Effector memory CD8-positive, alpha-beta T cell (primary cell): ENCODE measurements around the gene TAAR5.
"Not testable (repeated sequence)": the region's sequence is repeated elsewhere in the genome, so short reads cannot be mapped to it uniquely, and the experiment has no call there.

ENCODE experiments used
- ATAC-seq: fragments of 150-1000 bp; cut with Tn5 transposase; replicated peaks from 2 replicates; pipeline ENCODE4 v1.10.0; 2021; ENCODE audit warnings: mild to moderate bottlenecking, moderate library complexity
- DNase-seq, 3 experiments: peaks; one replicate each; pipeline ENCODE4 v3.0.0; 2021
- H3K27ac Mint-ChIP-seq, 2 donors: one replicate each; pipeline ENCODE4 v1.8.0; 2022; ENCODE audit warnings: mild to moderate bottlenecking in 2 of 2, mixed read lengths in 2 of 2, moderate library complexity in 2 of 2
- H3K27me3 Mint-ChIP-seq, 2 donors: one replicate each; pipeline ENCODE4 v1.8.0; 2022; ENCODE audit warnings: mixed read lengths in 2 of 2
- H3K36me3 Mint-ChIP-seq: one replicate; pipeline ENCODE4 v1.8.0; 2022; ENCODE audit warnings: mild to moderate bottlenecking, moderate library complexity, mixed read lengths; ENCODE audit not compliant: insufficient read depth
- H3K4me1 Mint-ChIP-seq, 2 donors: one replicate each; pipeline ENCODE4 v1.8.0; 2022; ENCODE audit warnings: low read depth in 2 of 2, mixed read lengths in 2 of 2
- H3K4me3 Mint-ChIP-seq, 2 donors: one replicate each; pipeline ENCODE4 v1.8.0; 2022; ENCODE audit warnings: mild to moderate bottlenecking in 2 of 2, mixed read lengths in 2 of 2, moderate library complexity in 2 of 2
- H3K9me3 Mint-ChIP-seq, 2 donors: one replicate each; pipeline ENCODE4 v1.8.0; 2022; ENCODE audit warnings: mixed read lengths in 2 of 2
- total RNA-seq, 9 experiments: gene quantifications; one replicate each; lab custom pipeline; 2026; lab: John Stamatoyannopoulos, UW

Gene TAAR5
- 0 reads per million in 9 experiments for total RNA-seq

DNA sequence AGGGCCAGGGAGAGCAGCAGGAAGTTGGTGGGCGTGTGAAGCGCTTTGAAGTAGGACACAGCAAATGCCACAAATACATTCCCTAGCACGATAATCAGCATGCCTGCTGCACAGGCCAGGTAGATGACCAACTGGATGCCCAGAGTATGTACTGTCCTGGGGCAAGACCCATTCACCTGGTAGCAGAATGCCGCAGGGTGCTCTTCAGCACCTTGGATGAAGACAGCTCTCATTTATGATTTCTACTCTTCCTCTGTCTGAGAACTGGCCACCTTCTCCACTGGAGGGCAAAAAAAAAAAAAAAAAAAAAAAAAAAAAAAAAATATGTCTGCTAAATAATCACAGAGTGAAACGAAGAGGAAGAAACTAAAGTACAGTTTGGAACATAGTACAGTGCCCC lies at the start of gene TAAR5:
Gene TAAR5 (minus strand): TSS at position 288 of the 400 bp plus-strand sequence. CDS start 55 bp downstream, at position 233.
- Mint-ChIP-seq H3K27me3 (peaks cover 18 to 64% of the 10 kb centered on the region in 2 donors), H3K9me3 (no peaks in the 10 kb centered on the region), H3K4me1 (no peaks in the 10 kb centered on the region), H3K36me3 (no peaks in the 10 kb centered on the region), H3K27ac (no peak within 1 kb of the TSS), H3K4me3 (no peak within 1 kb of the TSS)
- DNase-seq: no peak
- ATAC-seq: no peak

DNA sequence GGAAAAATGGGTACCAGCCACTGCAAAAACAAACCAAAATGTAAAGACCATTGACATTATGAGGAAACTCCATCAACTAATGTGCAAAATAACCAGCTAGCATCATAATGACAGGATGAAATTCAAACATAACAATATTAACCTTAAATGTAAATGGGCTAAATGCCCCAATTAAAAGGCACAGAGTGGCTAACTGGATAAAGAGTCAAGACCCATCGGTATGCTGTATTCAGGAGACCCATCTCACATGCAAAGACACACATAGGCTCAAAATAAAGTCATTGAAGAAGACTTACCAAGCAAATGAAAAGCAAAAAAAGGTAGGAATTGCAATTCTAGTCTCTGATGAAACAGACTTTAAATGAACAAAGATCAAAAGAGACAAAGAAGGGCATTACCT lies 47.6 kb upstream of the TAAR5 start:
- H3K27me3 Mint-ChIP-seq: peaks cover 63 to 66% of the 10 kb centered on the region in 2 donors
- not testable (repeated sequence) for H3K27ac Mint-ChIP-seq, ATAC-seq, H3K9me3 Mint-ChIP-seq, H3K4me1 Mint-ChIP-seq, H3K36me3 Mint-ChIP-seq, DNase-seq, H3K4me3 Mint-ChIP-seq

- not testable (repeated sequence) for ATAC-seq, H3K4me1 Mint-ChIP-seq, H3K9me3 Mint-ChIP-seq, H3K27ac Mint-ChIP-seq, DNase-seq, H3K36me3 Mint-ChIP-seq, H3K4me3 Mint-ChIP-seq
- peaks cover 58 to 66% of the 10 kb centered on the region in 2 donors for H3K27me3 Mint-ChIP-seq
Measured at GRCh38 chr6:132635906-132636305, 46.4 kb upstream of the TAAR5 start.

- not testable (repeated sequence) for H3K4me1 Mint-ChIP-seq, H3K4me3 Mint-ChIP-seq, H3K9me3 Mint-ChIP-seq, DNase-seq, H3K27ac Mint-ChIP-seq, ATAC-seq, H3K36me3 Mint-ChIP-seq
- H3K27me3 Mint-ChIP-seq: peaks cover 64 to 66% of the 10 kb centered on the region in 2 donors
Measured at GRCh38 chr6:132635288-132635687, 45.7 kb upstream of the TAAR5 start.

GRCh38 chr6:132634796-132635195 lies 45.3 kb upstream of the TAAR5 start:
- H3K4me3 Mint-ChIP-seq: no peak overlapping the region
- no peak for ATAC-seq
- H3K9me3 Mint-ChIP-seq: peaks cover 0 to 8% of the 10 kb centered on the region in 2 donors
- no peak overlapping the region for H3K27ac Mint-ChIP-seq
- no peak for DNase-seq
- no peaks in the 10 kb centered on the region for H3K4me1 Mint-ChIP-seq
- H3K36me3 Mint-ChIP-seq: no peaks in the 10 kb centered on the region
- H3K27me3 Mint-ChIP-seq: peaks cover 64 to 66% of the 10 kb centered on the region in 2 donors

DNA sequence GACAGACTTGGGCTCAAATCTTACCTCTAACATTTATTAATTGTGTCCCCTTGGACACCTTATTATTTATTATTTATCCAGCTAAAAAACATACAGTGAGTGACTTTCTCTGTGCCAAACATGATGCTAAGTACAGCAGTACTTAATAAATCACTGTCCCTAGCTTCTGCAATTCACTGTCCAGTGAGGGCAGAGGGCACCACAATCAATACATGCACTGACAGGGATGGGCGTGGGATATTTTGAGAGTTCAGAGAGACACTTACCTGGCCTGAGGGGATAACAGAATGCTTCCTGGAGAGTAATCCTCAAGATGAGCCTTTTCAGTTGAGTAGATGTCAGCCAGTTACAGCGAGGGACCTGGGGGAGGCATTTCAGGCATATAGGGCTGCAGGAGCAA lies 43.8 kb upstream of the TAAR5 start:
- Mint-ChIP-seq H3K36me3 (no peaks in the 10 kb centered on the region), H3K4me1 (no peaks in the 10 kb centered on the region), H3K27me3 (peaks cover 70 to 71% of the 10 kb centered on the region in 2 donors), H3K27ac (no peak overlapping the region), H3K4me3 (no peak overlapping the region), H3K9me3 (peaks cover 0 to 7% of the 10 kb centered on the region in 2 donors)
- no peak for DNase-seq
- ATAC-seq: no peak

- no peak for ATAC-seq
- Mint-ChIP-seq H3K4me3 (no peak within 1 kb of the TSS), H3K36me3 (no peaks in the 10 kb centered on the region), H3K9me3 (peaks cover 0 to 2% of the 10 kb centered on the region in 2 donors), H3K4me1 (no peaks in the 10 kb centered on the region), H3K27me3 (peaks cover 30 to 43% of the 10 kb centered on the region in 2 donors), H3K27ac (no peak within 1 kb of the TSS)
- no peak for DNase-seq
Measured at GRCh38 chr6:132624175-132624574, 34.6 kb upstream of the TAAR5 start, which contains the start of gene TAAR2. TSS of gene TAAR2 (minus strand) at chr6:132624275. CDS start at chr6:132624275, 0 bp downstream.

GRCh38 chr6:132623106-132623845 lies 33.7 kb upstream of the TAAR5 start:
- peaks cover 0 to 2% of the 10 kb centered on the region in 2 donors for H3K9me3 Mint-ChIP-seq
- no peaks in the 10 kb centered on the region for H3K4me1 Mint-ChIP-seq
- H3K27ac Mint-ChIP-seq: no peak overlapping the region
- H3K27me3 Mint-ChIP-seq: peaks cover 25 to 34% of the 10 kb centered on the region in 2 donors
- no peaks in the 10 kb centered on the region for H3K36me3 Mint-ChIP-seq
- no peak overlapping the region for H3K4me3 Mint-ChIP-seq
- DNase-seq (no peak), ATAC-seq (no peak)

DNA sequence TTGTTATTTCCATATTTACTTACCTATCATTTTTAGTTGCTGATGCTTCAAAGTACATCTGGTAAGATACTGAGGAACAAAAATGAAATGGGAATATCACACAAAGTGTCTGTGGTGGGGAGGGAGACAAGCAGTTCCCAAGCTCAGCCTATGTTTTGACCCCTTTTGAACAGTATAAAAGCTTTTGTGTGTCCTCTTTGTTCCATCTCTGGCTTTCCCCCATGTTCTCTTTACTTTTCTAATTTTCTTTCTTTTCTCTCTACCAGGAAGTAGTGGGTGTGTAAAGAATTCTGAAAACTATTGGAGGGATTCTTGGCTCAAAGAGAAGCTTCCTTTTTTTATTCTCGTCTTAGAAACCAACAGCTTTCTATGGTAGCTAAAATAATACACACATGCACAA lies 27.1 kb upstream of the TAAR5 start:
- ATAC-seq (no peak), DNase-seq (no peak)
- H3K4me3 Mint-ChIP-seq: no peak overlapping the region
- no peaks in the 10 kb centered on the region for H3K36me3 Mint-ChIP-seq
- H3K4me1 Mint-ChIP-seq: peaks cover 9 to 16% of the 10 kb centered on the region in 2 donors
- no peaks in the 10 kb centered on the region for H3K9me3 Mint-ChIP-seq
- no peak overlapping the region for H3K27ac Mint-ChIP-seq
- no peaks in the 10 kb centered on the region for H3K27me3 Mint-ChIP-seq

DNA sequence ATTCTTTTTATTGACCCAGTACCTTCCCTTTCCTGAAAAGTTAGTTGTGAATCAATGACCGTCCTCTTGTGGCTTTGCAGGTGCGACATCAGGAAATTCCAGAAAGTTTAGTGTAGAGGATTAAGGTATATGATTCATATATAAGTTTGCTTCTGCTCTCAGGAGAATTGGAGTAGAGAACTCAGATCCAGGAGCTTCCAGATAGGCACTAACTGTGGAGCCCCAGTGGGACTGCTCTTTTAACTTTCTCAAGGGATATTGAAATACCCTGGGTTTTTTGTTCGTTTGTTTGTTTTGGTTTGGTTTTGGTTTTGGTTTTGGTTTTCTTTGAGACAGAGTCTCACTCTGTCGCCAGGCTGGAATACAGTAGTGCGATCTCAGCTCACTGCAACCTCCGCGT lies 25.0 kb upstream of the TAAR5 start:
- no peaks in the 10 kb centered on the region for H3K9me3 Mint-ChIP-seq
- no peaks in the 10 kb centered on the region for H3K27me3 Mint-ChIP-seq
- H3K4me3 Mint-ChIP-seq: peak overlapping the region; percentile 69 to 75
- no peak for ATAC-seq
- H3K4me1 Mint-ChIP-seq: peaks cover 9 to 16% of the 10 kb centered on the region in 2 donors
- DNase-seq: no peak
- H3K36me3 Mint-ChIP-seq: no peaks in the 10 kb centered on the region
- H3K27ac Mint-ChIP-seq: peak overlapping the region; percentile 81 to 87

- no peak for DNase-seq
- peak; percentile 96 for ATAC-seq
Measured at GRCh38 chr6:132612449-132613108, 23.0 kb upstream of the TAAR5 start.

GRCh38 chr6:132611616-132612015 lies 22.1 kb upstream of the TAAR5 start:
- H3K27ac Mint-ChIP-seq: no peak overlapping the region
- H3K9me3 Mint-ChIP-seq: no peaks in the 10 kb centered on the region
- H3K36me3 Mint-ChIP-seq: no peaks in the 10 kb centered on the region
- no peak overlapping the region for H3K4me3 Mint-ChIP-seq
- DNase-seq (no peak), ATAC-seq (no peak)
- H3K4me1 Mint-ChIP-seq: peaks cover 9 to 16% of the 10 kb centered on the region in 2 donors
- H3K27me3 Mint-ChIP-seq: no peaks in the 10 kb centered on the region

More at GRCh38 chr6:132612449-132613108, 23.0 kb upstream of the TAAR5 start:
- peak overlapping the region; percentile 22 to 57 for H3K27ac Mint-ChIP-seq
- no peaks in the 10 kb centered on the region for H3K36me3 Mint-ChIP-seq
- H3K9me3 Mint-ChIP-seq: no peaks in the 10 kb centered on the region
- H3K4me1 Mint-ChIP-seq: peaks cover 9 to 16% of the 10 kb centered on the region in 2 donors
- no peaks in the 10 kb centered on the region for H3K27me3 Mint-ChIP-seq
- H3K4me3 Mint-ChIP-seq: peak overlapping the region; percentile 33 to 44

- Mint-ChIP-seq H3K9me3 (no peaks in the 10 kb centered on the region), H3K27ac (no peak overlapping the region), H3K27me3 (peaks cover 10 to 15% of the 10 kb centered on the region in 2 donors), H3K4me1 (peaks cover 5 to 8% of the 10 kb centered on the region in 2 donors), H3K4me3 (no peak overlapping the region), H3K36me3 (no peaks in the 10 kb centered on the region)
- DNase-seq: no peak
- ATAC-seq: no peak
Measured at GRCh38 chr6:132607544-132608233, 18.1 kb upstream of the TAAR5 start.
